ENCODE data around the gene PRELID3B.
"Not testable (repeated sequence)": the region's sequence is repeated elsewhere in the genome, so short reads cannot be mapped to it uniquely, and the experiment has no call there.

The PRELID3B gene

GRCh38 chr20:59048681-59049030 is 6.1 kb upstream of the PRELID3B start:
- no peak for DNase-seq (ENCODE audit: low read depth)

GRCh38 chr20:59047938-59048680 is 5.5 kb upstream of the PRELID3B start:
- no peak for DNase-seq (ENCODE audit: low read depth)

- DNase-seq (ENCODE audit: low read depth): no peak
Observed at GRCh38 chr20:59046862-59047261, 4.3 kb upstream of the PRELID3B start.

DNA sequence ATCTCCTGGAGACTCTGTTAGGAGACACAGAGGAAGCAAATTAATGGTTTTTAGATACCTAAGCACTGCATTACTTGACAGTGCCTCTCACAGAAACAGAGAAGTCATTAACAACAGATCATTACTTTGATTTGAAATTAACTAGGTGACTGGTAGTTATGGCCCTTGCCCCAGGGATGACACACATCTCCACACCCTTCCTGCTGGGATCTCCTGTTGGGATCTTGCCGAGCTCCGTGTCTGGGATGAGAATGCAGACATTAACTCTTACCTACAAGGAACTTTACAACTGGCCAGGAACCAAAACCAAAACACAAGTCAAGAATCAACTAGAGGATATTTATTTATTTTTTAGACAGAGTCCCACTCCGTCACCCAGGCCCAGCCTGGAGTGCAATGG is 2.2 kb upstream of the PRELID3B start:
- DNase-seq (ENCODE audit: low read depth): no peak

DNA sequence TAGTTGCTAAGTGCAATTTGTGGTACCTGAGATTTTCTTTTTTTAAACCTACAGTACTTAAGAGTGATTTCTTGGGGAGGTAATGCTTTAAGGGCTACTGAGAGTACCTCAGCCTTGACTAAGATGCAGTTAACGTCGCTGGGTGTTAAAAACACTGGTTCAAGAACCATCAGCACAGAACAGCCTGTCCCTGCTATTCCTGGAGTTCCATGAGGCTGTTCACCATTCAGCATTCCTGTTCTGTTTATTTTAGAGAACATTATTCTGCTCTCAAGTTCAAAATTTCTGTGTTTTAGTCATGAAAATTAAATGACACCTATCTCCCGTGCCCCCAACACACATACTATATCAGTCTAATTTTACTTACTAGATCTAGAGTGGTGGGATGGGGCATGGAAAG is 1.7 kb upstream of the PRELID3B start:
- DNase-seq (ENCODE audit: low read depth): no peak

DNA sequence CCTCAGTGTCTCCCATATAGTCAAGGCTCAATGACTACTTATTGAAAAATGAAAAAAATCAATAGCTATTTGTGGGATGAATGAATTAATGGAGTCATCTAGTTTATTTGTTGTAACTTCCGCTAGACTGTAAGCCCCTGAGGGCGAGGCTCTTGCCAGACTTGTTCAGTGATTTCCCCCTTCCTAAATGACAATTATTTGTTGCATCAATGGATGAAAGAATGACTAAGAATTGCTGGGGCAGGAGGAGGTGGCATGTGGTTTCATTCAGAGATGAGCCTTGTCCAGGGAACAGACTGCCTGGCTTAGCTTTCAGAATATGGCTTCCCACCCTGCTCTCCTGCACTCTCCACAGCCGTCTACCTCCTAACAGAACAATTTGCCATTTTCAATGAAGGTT is 1.1 kb upstream of the PRELID3B start:
- DNase-seq (ENCODE audit: low read depth): no peak

GRCh38 chr20:59042796-59043631 is 428 bp upstream of the PRELID3B start:
- peak; percentile 85 for DNase-seq (ENCODE audit: low read depth)

- DNase-seq (ENCODE audit: low read depth): not testable (repeated sequence)
Observed at GRCh38 chr20:59041487-59041886, 1.1 kb downstream of the PRELID3B start.

- DNase-seq (ENCODE audit: low read depth): no peak
Observed at GRCh38 chr20:59040667-59041066, 1.9 kb downstream of the PRELID3B start.

DNA sequence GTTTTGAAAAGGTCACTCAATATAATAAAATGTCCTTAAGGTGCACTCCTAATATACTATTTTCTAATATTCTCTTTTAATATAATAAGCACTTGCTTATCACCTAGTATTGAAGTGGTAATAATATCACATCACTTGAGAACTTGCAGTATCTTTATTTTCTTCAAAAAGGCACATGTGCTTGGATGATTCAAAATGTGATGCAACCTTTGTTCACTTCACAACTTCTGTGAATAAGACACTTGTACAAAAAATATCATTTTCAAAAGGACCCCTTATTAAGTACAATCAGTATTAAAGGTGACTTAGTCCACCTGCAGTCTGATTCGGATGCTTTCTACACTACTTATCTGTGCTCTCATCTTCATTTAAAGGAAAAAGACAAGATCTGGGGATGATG is 3.4 kb downstream of the PRELID3B start:
- no peak for DNase-seq (ENCODE audit: low read depth)

DNA sequence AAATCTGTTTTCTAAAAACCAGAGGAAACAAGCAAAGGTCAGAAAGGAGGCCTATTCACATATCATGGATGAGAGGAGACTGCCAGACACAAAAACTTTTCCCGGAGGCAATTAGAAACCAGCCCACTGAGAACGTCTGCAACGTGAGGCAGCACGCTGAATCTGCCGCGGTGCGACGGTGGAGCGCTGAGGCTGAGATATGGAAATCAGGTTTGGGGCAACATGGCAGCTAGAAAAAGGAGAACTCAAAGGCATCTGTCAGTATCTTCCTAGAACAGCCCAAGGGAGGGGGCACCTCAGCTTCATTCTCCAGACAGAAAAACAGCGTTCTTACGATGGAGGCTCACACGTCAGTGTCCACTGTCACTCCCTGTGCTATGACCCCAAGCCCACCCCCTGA is 5.2 kb downstream of the PRELID3B start:
- DNase-seq (ENCODE audit: low read depth): no peak

GRCh38 chr20:59035381-59035780 is 7.2 kb downstream of the PRELID3B start:
- no peak for DNase-seq (ENCODE audit: low read depth)

DNA sequence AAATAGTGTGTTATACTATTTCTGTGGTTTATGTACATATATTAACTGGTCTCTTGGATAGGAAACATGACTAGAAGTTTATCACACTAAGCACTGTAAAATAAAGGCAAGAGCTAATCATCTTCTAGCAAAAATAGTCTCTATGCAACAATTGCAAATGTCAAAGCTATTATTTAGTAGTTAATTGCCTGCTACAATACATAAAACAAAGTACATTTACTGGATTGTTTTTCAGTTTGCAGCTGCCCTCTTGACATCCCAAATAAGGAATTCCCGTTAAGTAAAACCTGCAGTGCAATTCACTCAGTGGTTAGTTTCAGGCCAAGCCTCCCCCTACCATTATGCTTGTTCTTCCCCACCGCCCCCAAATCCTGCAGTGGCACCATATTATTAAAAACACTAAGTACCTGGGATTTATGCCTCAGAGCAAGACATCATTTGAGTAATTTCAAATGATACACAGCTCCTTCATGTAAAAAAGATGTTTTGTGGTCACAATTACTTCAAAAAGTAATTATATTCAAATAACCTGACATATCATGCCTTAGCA is 8.9 kb downstream of the PRELID3B start:
- DNase-seq (ENCODE audit: low read depth): no peak

- no peak for DNase-seq (ENCODE audit: low read depth)
Observed at GRCh38 chr20:59033093-59033492, 9.5 kb downstream of the PRELID3B start.

DNA sequence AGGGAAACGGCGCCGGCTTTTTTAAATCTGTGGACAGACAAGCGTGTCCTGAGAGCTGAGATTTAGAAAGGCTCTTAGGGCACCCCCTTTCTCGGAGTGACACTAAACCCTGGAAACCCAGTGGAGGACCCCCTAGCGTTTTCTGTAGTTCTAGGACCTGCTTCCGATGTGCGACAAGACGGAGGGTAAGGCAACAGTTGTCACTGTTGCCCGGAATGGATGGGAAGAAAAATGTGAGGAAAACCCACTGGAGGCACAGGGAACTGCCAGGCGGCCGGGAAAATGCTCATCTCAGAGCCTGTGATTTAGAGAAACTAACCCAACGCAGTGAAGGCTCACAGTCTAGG is 9.9 kb downstream of the PRELID3B start:
- DNase-seq (ENCODE audit: low read depth): no peak

DNA sequence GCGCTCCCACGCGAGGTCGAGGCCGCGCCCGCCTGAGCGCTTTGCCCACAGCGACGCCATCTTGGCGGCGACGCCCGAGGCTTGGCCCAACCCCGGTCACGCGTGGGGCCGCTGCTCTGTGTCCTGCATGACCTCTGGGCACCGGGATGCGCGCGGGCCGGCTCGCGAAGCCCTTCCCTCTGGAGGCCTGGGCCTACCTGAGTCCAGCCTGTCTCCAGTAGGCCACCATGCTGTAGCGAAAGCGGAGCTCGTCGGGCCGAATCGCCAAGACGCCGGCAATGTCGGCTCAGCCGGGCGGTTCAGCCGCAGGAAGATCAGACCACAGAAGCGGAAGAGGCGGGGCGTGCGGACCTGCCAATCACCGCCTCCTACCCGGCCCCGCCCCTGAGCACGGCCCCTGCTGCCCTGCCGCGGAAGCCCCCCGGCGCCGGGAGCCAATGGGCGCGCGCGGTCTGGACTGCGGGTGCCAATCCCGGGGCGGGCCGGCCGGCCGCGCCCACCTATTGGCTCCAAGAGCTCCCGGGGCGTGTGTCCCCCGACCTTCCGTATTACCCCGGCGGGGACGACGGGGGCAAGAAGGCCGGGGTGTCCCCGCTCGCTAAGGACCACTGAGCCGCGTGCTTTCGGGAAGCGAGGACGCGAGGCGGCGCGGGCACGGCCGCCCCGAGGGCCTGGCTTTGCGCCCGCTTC is 10.4 kb downstream of the PRELID3B start, which contains the start of gene ATP5F1E:
TSS of gene ATP5F1E (minus strand) at position 313 of the 690 bp plus-strand sequence. CDS start at position 229, 84 bp downstream.
- DNase-seq (ENCODE audit: low read depth): peak; percentile 93

DNA sequence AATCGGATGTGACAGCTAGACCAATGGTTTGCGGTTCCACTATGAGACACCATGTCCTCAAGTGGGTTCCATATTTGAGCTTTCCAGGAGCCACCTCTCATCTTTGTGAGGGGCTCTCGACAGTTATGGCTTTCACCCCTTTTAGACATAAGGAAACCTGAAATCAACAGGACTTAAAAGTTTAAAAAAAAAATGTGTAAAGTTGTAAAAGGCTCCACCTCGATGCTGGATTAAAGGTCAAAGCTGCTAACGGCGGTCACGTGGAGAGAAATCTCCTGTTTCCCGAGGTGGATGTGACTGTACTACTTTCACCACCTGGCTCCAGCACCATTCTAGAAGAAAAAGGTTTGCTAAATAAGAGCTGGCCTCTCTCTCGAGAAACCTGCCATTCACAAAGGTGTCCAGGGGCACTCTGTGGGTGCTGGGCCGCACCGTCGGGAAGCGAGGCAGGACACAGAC is 11.0 kb downstream of the PRELID3B start:
- no peak for DNase-seq (ENCODE audit: low read depth)

GRCh38 chr20:59030911-59031563 is 11.5 kb downstream of the PRELID3B start:
- no peak for DNase-seq (ENCODE audit: low read depth)

- no peak for DNase-seq (ENCODE audit: low read depth)
Observed at GRCh38 chr20:59028812-59029211, 13.8 kb downstream of the PRELID3B start.

DNA sequence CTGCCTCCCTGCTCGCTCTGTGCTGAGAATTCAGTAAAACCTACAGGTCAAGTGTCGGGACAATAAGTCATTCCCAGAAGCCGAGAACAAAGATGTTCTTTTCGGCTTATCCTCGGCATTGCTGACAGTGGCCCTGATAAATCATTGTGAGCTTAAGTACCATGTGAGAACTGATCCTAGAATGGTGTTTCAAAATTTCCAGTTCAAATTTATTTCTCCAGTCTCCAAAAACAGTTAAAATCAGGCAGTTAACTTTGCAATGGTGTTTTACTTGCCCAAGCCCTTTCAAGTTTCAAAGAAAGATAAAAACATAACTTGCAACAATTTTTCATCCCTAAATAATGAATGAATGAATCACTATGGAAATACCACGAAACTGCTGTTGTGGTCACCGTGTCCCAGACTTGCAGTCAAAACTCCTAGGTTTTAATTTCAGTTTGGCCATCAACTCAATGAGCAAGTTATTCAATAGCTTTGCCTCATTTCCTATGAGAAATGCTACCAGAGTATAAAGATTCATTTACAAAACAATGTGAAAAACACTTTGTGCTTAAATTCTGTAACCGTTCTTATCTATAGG is 14.8 kb downstream of the PRELID3B start:
- DNase-seq (ENCODE audit: low read depth): no peak

DNA sequence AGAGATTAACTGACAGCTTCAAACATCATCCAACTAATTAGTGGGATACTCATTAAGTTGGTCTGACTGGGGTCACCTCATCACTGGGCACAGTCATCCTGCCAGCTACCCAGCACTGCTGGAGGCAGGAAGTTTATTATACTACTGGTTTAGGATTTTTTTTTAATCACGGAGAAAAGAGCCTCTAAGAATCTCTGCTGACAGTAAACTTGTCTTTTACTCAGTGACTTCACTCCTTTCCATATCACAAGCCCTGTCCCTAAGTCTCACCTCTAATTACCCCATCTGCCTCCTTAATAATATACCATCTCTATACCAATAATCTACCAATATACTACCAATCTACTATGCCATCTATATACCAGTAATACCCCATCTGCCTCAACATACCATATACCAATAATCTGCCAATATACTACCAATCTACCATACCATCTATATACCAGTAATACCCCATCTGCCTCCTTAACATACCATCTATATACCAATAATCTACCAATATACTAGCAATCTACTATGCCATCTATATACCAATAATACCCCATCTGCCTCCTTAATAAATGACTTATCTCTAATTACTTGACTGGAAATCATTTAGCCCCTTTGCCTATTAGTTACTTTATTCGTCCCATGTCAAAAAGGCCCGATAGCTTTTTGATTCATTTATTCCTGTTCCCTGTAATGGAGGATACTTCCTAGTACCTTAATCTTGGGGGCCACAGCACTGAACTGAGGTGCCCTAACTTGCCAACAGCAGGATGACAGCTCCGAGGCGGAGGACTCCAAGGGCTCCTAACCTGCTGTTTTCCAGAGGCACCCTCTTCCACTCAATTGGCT is 15.5 kb downstream of the PRELID3B start:
- DNase-seq (ENCODE audit: low read depth): no peak

Measured in stimulated activated CD8-positive, alpha-beta memory T cell treated with anti-CD3 and anti-CD28 coated beads, Interleukin-12 subunit alpha, Interleukin-12 subunit beta, amount 100 ng/mL, for 1 hour (primary cell).